Natural killer cell (primary cell): ENCODE data around the gene VWA8. TPM values are rescaled to one million over a fixed set of nuclear protein-coding genes. Genes with fewer than 3 reads are reported as not detected.
"Not testable (repeated sequence)": the region's sequence is repeated elsewhere in the genome, so short reads cannot be mapped to it uniquely, and the experiment has no call there.

Source experiments
- ATAC-seq, 3 donors: fragments of 150-1000 bp in 2 of 3; fragments of 200-7000 bp in 1 of 3; cut with Tn5 transposase; 1 replicate in 1 of 3; 2 replicates in 2 of 3; pipeline ENCODE4 v1.10.0; 2021; ENCODE audit warnings: mild to moderate bottlenecking in 2 of 3, moderate library complexity in 2 of 3
- DNase-seq, 2 donors: peaks; one replicate each; pipeline versions ENCODE4 v3.0.0 to v3.0.0-alpha.2; 2013 to 2021; ENCODE audit warnings: mixed read lengths in 1 of 2
- H3K27ac ChIP-seq: one replicate; pipeline ENCODE4 v1.5.1; 2013; ENCODE audit warnings: mild to moderate bottlenecking, low read length
- H3K27me3 ChIP-seq: one replicate; pipeline ENCODE4 v1.6.1; 2013; ENCODE audit warnings: low read length; ENCODE audit not compliant: control insufficient read depth, insufficient read depth
- H3K36me3 ChIP-seq: one replicate; pipeline ENCODE4 v1.6.1; 2013; ENCODE audit warnings: low read length; ENCODE audit not compliant: control insufficient read depth, insufficient read depth
- H3K4me1 ChIP-seq: one replicate; pipeline ENCODE4 v1.6.1; 2013; ENCODE audit warnings: low read length; ENCODE audit not compliant: control insufficient read depth, insufficient read depth
- H3K4me3 ChIP-seq: one replicate; pipeline ENCODE4 v1.5.1; 2013; ENCODE audit warnings: low read length
- H3K9me3 ChIP-seq: one replicate; pipeline ENCODE4 v1.6.1; 2013; ENCODE audit warnings: low read length; ENCODE audit not compliant: control insufficient read depth, insufficient read depth
- H3K27ac Mint-ChIP-seq, 2 donors: one replicate each; pipeline ENCODE4 v1.8.0; 2022; ENCODE audit warnings: mild to moderate bottlenecking in 2 of 2, mixed read lengths in 2 of 2, moderate library complexity in 1 of 2
- H3K27me3 Mint-ChIP-seq, 2 donors: one replicate each; pipeline ENCODE4 v1.8.0; 2022; ENCODE audit warnings: low read depth in 2 of 2, mixed read lengths in 2 of 2
- H3K36me3 Mint-ChIP-seq: one replicate; pipeline ENCODE4 v1.8.0; 2022; ENCODE audit warnings: mixed read lengths
- H3K4me1 Mint-ChIP-seq, 2 donors: one replicate each; pipeline ENCODE4 v1.8.0; 2022; ENCODE audit warnings: mixed read lengths in 2 of 2
- H3K4me3 Mint-ChIP-seq: one replicate; pipeline ENCODE4 v1.8.0; 2022; ENCODE audit warnings: mild to moderate bottlenecking, moderate library complexity, mixed read lengths
- H3K9me3 Mint-ChIP-seq, 2 donors: one replicate each; pipeline ENCODE4 v1.8.0; 2022; ENCODE audit warnings: mixed read lengths in 2 of 2
- CTCF ChIP-seq: fragments of 200-600 bp; IDR thresholded peaks from one replicate; pipeline ENCODE4 v1.8.0; 2022; ENCODE audit warnings: antibody characterized with exemption
- WGBS: methylation state at CpG from one replicate; pipeline ENCODE4 v1.1.7; 2013; ENCODE audit warnings: missing lambda C conversion rate; ENCODE audit not compliant: insufficient coverage; 5-methylcytosine and 5-hydroxymethylcytosine counted together
- intact Hi-C: fragments of 100-400 bp; cut with micrococcal nuclease; formaldehyde crosslinking; loops from one replicate; pipeline ENCODE4 v1.14.2; 2022
- total RNA-seq, 4 donors: library from RNA; stranded (reverse); fragments of 120-200 nt in 1 of 4; gene quantifications; one replicate each; pipeline versions ENCODE4 v1.2.3 to v1.2.4, GENCODE V29; 2013 to 2022

The VWA8 gene
- total RNA-seq, 3 donors from 2014 or later (not counting 1 experiment from before 2014, with no cell fraction given), result 21.9 to 27.5 (median 22.6) TPM

DNA sequence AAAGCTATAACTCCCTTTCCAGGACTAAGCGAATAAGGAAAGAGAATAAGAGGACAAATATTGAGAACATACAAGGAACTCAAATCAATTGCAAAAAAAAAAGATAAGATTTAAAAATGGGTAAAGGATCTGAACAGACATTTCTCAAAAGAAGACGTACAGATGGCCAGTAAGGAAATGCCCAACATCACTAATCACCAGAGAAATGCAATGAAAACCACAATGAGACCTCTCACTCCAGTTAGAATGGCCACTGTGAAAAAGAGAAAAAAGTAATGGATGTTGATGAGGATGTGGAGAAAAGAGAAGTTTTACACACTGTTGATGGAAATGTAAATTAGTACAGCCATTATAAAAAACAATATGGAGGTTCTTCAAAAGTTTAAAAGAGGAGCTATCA is 63.8 kb downstream of the VWA8 start:
- no peaks in the 10 kb centered on the region for H3K9me3 Mint-ChIP-seq
- H3K4me3 Mint-ChIP-seq, result no peak overlapping the region
- Histone ChIP-seq H3K36me3 (no peaks in the 10 kb centered on the region), H3K27ac (no peak overlapping the region), H3K4me3 (no peak overlapping the region), H3K27me3 (no peaks in the 10 kb centered on the region), H3K9me3 (no peaks in the 10 kb centered on the region), H3K4me1 (no peaks in the 10 kb centered on the region)
- no peak for ATAC-seq
- H3K27ac Mint-ChIP-seq, result no peak overlapping the region
- H3K27me3 Mint-ChIP-seq, result no peaks in the 10 kb centered on the region
- H3K4me1 Mint-ChIP-seq, result peaks cover 0 to 8% of the 10 kb centered on the region in 2 donors
- DNase-seq, result no peak
- 100% methylated on average over 1 of the region's 2 CpGs for WGBS
- TF ChIP-seq CTCF, result no peak
- no peaks in the 10 kb centered on the region for H3K36me3 Mint-ChIP-seq
- intact Hi-C loops, result no loop called here

DNA sequence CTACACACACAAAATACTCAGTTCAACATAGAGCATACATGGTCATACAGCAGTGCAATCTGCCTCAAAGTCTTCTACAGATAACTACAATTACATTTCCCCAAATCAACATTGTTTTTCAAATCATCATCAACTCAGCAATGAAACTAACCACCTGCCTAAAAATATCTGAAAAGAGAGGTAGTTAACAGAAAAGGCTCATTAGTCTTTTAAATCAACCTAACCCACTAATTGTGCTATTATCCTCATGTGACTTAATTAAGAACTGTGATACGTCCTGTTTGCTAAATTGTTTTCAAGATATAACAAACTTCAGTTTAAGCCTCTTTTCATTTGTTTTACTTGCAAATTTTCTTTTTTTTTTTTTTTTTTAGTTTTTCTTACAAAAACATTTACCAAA is 65.4 kb downstream of the VWA8 start:
- Mint-ChIP-seq H3K4me3 (no peak overlapping the region), H3K27me3 (no peaks in the 10 kb centered on the region), H3K27ac (no peak overlapping the region), H3K4me1 (peaks cover 0 to 8% of the 10 kb centered on the region in 2 donors), H3K36me3 (peaks cover 7% of the 10 kb centered on the region), H3K9me3 (no peaks in the 10 kb centered on the region)
- H3K36me3 ChIP-seq, result no peaks in the 10 kb centered on the region
- H3K4me1 ChIP-seq, result no peaks in the 10 kb centered on the region
- H3K27me3 ChIP-seq, result no peaks in the 10 kb centered on the region
- ATAC-seq (no peak), DNase-seq (no peak)
- H3K4me3 ChIP-seq, result no peak overlapping the region
- WGBS, result 90% methylated on average over 1 of the region's 1 CpG
- intact Hi-C loops, result no loop called here
- H3K27ac ChIP-seq, result no peak overlapping the region
- no peak for TF ChIP-seq CTCF
- H3K9me3 ChIP-seq, result no peaks in the 10 kb centered on the region

- Mint-ChIP-seq H3K4me1 (peaks cover 0 to 13% of the 10 kb centered on the region in 2 donors), H3K9me3 (no peaks in the 10 kb centered on the region), H3K27me3 (no peaks in the 10 kb centered on the region), H3K27ac (no peak overlapping the region), H3K4me3 (no peak overlapping the region), H3K36me3 (peaks cover 12% of the 10 kb centered on the region)
- H3K36me3 ChIP-seq, result peaks cover 4% of the 10 kb centered on the region
- H3K4me3 ChIP-seq, result no peak overlapping the region
- WGBS, result 98% methylated on average over 4 of the region's 4 CpGs
- H3K27ac ChIP-seq, result no peak overlapping the region
- DNase-seq (no peak), ATAC-seq (no peak)
- no peaks in the 10 kb centered on the region for H3K27me3 ChIP-seq
- no peaks in the 10 kb centered on the region for H3K9me3 ChIP-seq
- intact Hi-C loops, result no loop called here
- no peaks in the 10 kb centered on the region for H3K4me1 ChIP-seq
- TF ChIP-seq CTCF, result no peak
Observed at GRCh38 chr13:41891119-41891518, 69.8 kb downstream of the VWA8 start.

DNA sequence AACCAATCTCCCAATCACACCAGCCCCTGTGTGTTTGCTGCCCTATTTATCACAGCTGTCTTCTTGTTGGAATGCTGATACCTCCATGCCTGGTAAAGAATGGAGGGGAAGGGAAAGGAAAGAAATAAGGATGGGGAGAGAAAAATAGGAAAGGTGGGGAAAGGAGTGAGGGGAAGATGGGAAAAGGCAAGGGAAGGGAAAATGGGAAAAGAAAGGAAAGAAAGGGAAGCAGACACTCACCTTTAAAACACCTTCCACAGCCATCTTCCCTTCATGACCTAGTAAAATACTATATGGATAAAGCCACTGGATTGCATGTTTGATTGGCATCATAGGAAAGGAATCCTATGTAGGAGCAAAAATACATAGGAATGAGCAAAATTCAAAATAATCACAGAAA is 77.8 kb downstream of the VWA8 start:
- TF ChIP-seq CTCF, result no peak
- H3K27me3 ChIP-seq, result no peaks in the 10 kb centered on the region
- ATAC-seq, result no peak
- Mint-ChIP-seq H3K4me1 (peaks cover 0 to under 1% of the 10 kb centered on the region in 2 donors), H3K27me3 (no peaks in the 10 kb centered on the region), H3K9me3 (no peaks in the 10 kb centered on the region), H3K36me3 (peaks cover 29% of the 10 kb centered on the region), H3K4me3 (no peak overlapping the region), H3K27ac (no peak overlapping the region)
- intact Hi-C loops, result no loop called here
- DNase-seq, result no peak
- no peak overlapping the region for H3K27ac ChIP-seq
- no peak overlapping the region for H3K4me3 ChIP-seq
- H3K4me1 ChIP-seq, result no peaks in the 10 kb centered on the region
- H3K36me3 ChIP-seq, result peaks cover 24% of the 10 kb centered on the region
- H3K9me3 ChIP-seq, result no peaks in the 10 kb centered on the region

GRCh38 chr13:41881890-41882289 is 79.0 kb downstream of the VWA8 start:
- 96% methylated on average over 19 of the region's 32 CpGs for WGBS
- not testable (repeated sequence) for DNase-seq

More at GRCh38 chr13:41881890-41882289, 79.0 kb downstream of the VWA8 start:
- peaks cover 24% of the 10 kb centered on the region for H3K36me3 ChIP-seq
- H3K4me1 ChIP-seq, H3K4me3 ChIP-seq, H3K4me1 Mint-ChIP-seq, H3K27ac ChIP-seq, intact Hi-C loops, H3K4me3 Mint-ChIP-seq, H3K27ac Mint-ChIP-seq, H3K27me3 Mint-ChIP-seq, H3K9me3 ChIP-seq, ATAC-seq, H3K27me3 ChIP-seq, H3K9me3 Mint-ChIP-seq: not testable (repeated sequence)
- H3K36me3 Mint-ChIP-seq, result peaks cover 29% of the 10 kb centered on the region
